ENCODE measurements around the gene SLC12A7.

DNA sequence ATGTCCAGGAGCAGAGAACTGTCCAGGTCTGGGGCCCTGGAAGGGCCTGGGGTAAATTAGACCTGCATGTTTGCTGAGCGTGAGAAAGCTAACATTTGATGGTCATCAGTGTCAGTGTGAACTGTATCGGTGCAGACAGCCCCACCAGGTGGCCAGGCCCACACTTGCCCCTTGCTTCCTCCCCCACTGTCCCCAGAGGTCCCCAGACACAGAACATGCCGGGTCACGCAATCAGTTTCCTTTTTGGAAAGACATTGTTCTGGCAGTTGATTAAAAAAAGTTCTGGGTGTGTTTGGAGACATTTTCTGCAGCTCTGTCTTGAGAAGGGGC is 101.7 kb downstream of the SLC12A7 start:
- TF ChIP-seq, protein P1, sequence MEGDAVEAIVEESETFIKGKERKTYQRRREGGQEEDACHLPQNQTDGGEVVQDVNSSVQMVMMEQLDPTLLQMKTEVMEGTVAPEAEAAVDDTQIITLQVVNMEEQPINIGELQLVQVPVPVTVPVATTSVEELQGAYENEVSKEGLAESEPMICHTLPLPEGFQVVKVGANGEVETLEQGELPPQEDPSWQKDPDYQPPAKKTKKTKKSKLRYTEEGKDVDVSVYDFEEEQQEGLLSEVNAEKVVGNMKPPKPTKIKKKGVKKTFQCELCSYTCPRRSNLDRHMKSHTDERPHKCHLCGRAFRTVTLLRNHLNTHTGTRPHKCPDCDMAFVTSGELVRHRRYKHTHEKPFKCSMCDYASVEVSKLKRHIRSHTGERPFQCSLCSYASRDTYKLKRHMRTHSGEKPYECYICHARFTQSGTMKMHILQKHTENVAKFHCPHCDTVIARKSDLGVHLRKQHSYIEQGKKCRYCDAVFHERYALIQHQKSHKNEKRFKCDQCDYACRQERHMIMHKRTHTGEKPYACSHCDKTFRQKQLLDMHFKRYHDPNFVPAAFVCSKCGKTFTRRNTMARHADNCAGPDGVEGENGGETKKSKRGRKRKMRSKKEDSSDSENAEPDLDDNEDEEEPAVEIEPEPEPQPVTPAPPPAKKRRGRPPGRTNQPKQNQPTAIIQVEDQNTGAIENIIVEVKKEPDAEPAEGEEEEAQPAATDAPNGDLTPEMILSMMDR (IDR thresholded peaks at IDR 0.05), result peak in 2 of 6 experiments; percentile 4 to 6
- TF ChIP-seq POLR2A (IDR thresholded peaks at IDR 0.05), result no peak
